Measurements from ENCODE around the gene ASTN2. TPM values are rescaled to one million over a fixed set of nuclear protein-coding genes. Genes with fewer than 3 reads are reported as not detected.

Gene ASTN2
- 5.4 and 5.8 TPM in 2 replicates for total RNA-seq

GRCh38 chr9:117414906-117415331 lies at the start of gene ASTN2:
Gene ASTN2 (minus strand): TSS chr9:117415057. CDS start chr9:117414938, 119 bp downstream.
- intact Hi-C loops (cut with micrococcal nuclease), result no loop called here

- intact Hi-C loops (cut with micrococcal nuclease), result no loop called here
Measured at GRCh38 chr9:117462861-117463260, 48.0 kb upstream of the ASTN2 start.

- intact Hi-C loops (cut with micrococcal nuclease), result no loop called here
Measured at GRCh38 chr9:117461386-117461785, 46.5 kb upstream of the ASTN2 start.

GRCh38 chr9:117460743-117461142 lies 45.9 kb upstream of the ASTN2 start:
- intact Hi-C loops (cut with micrococcal nuclease), result no loop called here

GRCh38 chr9:117459913-117460312 lies 45.1 kb upstream of the ASTN2 start:
- intact Hi-C loops (cut with micrococcal nuclease), result no loop called here

GRCh38 chr9:117458066-117458465 lies 43.2 kb upstream of the ASTN2 start:
- intact Hi-C loops (cut with micrococcal nuclease), result no loop called here

- intact Hi-C loops (cut with micrococcal nuclease), result no loop called here
Measured at GRCh38 chr9:117454711-117455110, 39.9 kb upstream of the ASTN2 start.

GRCh38 chr9:117453737-117454136 lies 38.9 kb upstream of the ASTN2 start:
- intact Hi-C loops (cut with micrococcal nuclease), result no loop called here

- intact Hi-C loops (cut with micrococcal nuclease), result no loop called here
Measured at GRCh38 chr9:117451311-117451710, 36.5 kb upstream of the ASTN2 start.

GRCh38 chr9:117448066-117448465 lies 33.2 kb upstream of the ASTN2 start:
- intact Hi-C loops (cut with micrococcal nuclease), result no loop called here

- intact Hi-C loops (cut with micrococcal nuclease), result no loop called here
Measured at GRCh38 chr9:117445631-117446030, 30.8 kb upstream of the ASTN2 start.

- intact Hi-C loops (cut with micrococcal nuclease), result no loop called here
Measured at GRCh38 chr9:117444501-117444900, 29.6 kb upstream of the ASTN2 start.

- intact Hi-C loops (cut with micrococcal nuclease), result no loop called here
Measured at GRCh38 chr9:117437283-117437682, 22.4 kb upstream of the ASTN2 start.

GRCh38 chr9:117435630-117436261 lies 20.9 kb upstream of the ASTN2 start:
- intact Hi-C loops (cut with micrococcal nuclease), result no loop called here

- intact Hi-C loops (cut with micrococcal nuclease), result no loop called here
Measured at GRCh38 chr9:117434566-117434965, 19.7 kb upstream of the ASTN2 start.

GRCh38 chr9:117430813-117431212 lies 16.0 kb upstream of the ASTN2 start:
- intact Hi-C loops (cut with micrococcal nuclease), result no loop called here

GRCh38 chr9:117427357-117427913 lies 12.6 kb upstream of the ASTN2 start:
- intact Hi-C loops (cut with micrococcal nuclease), result no loop called here

GRCh38 chr9:117425566-117425965 lies 10.7 kb upstream of the ASTN2 start:
- intact Hi-C loops (cut with micrococcal nuclease), result no loop called here

- intact Hi-C loops (cut with micrococcal nuclease), result no loop called here
Measured at GRCh38 chr9:117424291-117424690, 9.4 kb upstream of the ASTN2 start.

GRCh38 chr9:117418111-117418510 lies 3.3 kb upstream of the ASTN2 start:
- intact Hi-C loops (cut with micrococcal nuclease), result no loop called here

- intact Hi-C loops (cut with micrococcal nuclease), result no loop called here
Measured at GRCh38 chr9:117416856-117417255, 2.0 kb upstream of the ASTN2 start.

- intact Hi-C loops (cut with micrococcal nuclease), result no loop called here
Measured at GRCh38 chr9:117415358-117415914, 579 bp upstream of the ASTN2 start.
